Type B pancreatic cell (in vitro differentiated cells): ENCODE data around the gene CEP97. TPM values are rescaled to one million over a fixed set of nuclear protein-coding genes. Genes with fewer than 3 reads are reported as not detected.

Experiments used
- DNase-seq: peaks from one replicate; pipeline ENCODE4 v3.0.0; 2021; ENCODE audit warnings: mixed read lengths; ENCODE audit not compliant: unreplicated experiment; ENCODE audit errors: extremely low spot score
- H3K27ac Mint-ChIP-seq: 2 replicates; pipeline ENCODE4 v1.8.0; 2021; ENCODE audit warnings: mild to moderate bottlenecking, mixed read lengths
- H3K27me3 Mint-ChIP-seq: 2 replicates; pipeline ENCODE4 v1.8.0; 2021; ENCODE audit warnings: mixed read lengths
- H3K36me3 Mint-ChIP-seq: 2 replicates; pipeline ENCODE4 v1.8.0; 2021; ENCODE audit warnings: mixed read lengths
- H3K4me1 Mint-ChIP-seq: one replicate; pipeline ENCODE4 v1.8.0; 2021; ENCODE audit warnings: mixed read lengths; ENCODE audit not compliant: unreplicated experiment
- H3K4me3 Mint-ChIP-seq: 2 replicates; pipeline ENCODE4 v1.8.0; 2021; ENCODE audit warnings: mild to moderate bottlenecking, mixed read lengths
- H3K9me3 Mint-ChIP-seq: 2 replicates; pipeline ENCODE4 v1.8.0; 2021; ENCODE audit warnings: mixed read lengths
- CTCF ChIP-seq: fragments of 200-600 bp; sonication (generic); conservative IDR thresholded peaks from 2 replicates; pipeline ENCODE4 v1.5.0; 2021; ENCODE audit warnings: antibody characterized with exemption, mild to moderate bottlenecking
- total RNA-seq: library from RNA; stranded (reverse); gene quantifications from 2 replicates; pipeline ENCODE4 v1.2.1, GENCODE V29; 2021; ENCODE audit warnings: low replicate concordance

The CEP97 gene
- total RNA-seq, 1 donor from 2014 or later, result 24.2 TPM

DNA sequence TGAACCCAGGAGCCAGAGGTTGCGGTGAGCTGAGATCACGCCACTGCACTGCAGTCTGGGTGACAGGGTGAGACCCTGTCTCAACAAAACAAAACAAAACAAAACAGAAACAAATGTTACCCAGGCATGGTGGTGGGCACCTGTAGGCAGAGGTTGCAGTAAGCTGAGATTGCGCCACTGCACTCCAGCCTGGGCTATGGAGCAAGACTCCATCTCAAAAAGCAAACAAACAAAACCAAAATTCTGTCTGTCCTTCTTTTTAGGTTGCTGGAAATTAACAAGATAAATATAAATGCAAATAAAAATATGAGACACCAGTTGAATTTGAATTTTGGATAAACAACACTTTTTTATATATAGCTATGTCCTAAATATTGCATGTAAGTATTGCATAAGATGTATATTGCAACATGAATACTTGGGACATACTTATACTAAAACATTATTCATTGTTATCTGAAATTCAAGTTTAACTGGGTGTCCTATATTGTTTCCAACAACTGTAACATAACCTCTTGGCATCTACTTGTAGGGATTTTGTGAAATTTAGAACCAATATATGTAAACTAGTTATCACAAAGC is 4.7 kb upstream of the CEP97 start:
- no peak for TF ChIP-seq CTCF
- peaks cover 6% of the 10 kb centered on the region for H3K4me1 Mint-ChIP-seq
- no peaks in the 10 kb centered on the region for H3K36me3 Mint-ChIP-seq
- no peak for DNase-seq
- no peak overlapping the region for H3K27ac Mint-ChIP-seq
- no peaks in the 10 kb centered on the region for H3K27me3 Mint-ChIP-seq
- no peak overlapping the region for H3K4me3 Mint-ChIP-seq
- H3K9me3 Mint-ChIP-seq, result no peaks in the 10 kb centered on the region

DNA sequence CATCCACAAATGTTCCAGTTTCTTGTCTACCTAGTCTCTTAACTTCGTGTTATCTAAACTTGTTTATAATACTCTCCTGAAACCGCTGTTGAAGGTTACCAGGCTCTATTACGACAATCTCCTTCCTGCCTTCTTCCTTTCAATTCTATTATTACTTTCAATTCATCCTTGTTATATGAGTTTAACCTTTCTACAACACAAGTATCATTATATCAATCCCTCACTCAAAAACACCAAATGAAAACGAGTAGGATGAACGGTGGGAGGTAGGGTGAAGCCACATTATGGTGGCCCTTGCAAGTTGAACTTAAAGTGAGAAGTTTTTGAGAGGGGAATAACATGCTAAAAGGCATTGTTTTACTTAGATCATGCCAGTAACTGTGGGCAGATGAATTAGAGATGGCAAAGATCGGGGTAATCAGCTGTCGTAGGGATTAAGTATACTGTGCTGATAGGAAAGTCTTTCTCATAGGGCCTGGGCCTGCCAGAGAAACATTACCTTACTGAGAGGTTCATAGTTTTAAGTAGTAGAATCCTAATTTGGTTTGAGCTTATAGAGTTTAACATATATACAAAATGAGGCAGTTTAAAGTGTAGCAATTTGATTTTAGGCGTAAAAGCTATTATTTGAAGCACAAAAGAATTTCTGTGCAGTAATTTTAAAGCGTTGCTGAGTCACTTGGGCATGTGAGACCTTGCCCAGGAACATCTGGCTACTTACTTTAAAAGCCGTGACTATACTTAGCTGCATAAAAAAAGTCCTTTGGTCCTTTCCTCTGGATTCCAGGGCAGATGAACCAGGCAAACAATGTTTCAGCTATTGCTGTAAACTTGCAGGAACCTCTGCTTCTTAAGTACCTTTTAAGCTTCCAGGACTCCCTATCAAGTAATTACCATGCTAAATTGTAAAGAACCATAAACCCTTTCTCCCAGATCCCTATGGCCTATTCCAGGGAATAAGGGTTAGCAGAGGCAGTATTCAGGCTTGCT is 3.3 kb upstream of the CEP97 start:
- no peak overlapping the region for H3K4me3 Mint-ChIP-seq
- no peak for TF ChIP-seq CTCF
- H3K36me3 Mint-ChIP-seq, result no peaks in the 10 kb centered on the region
- no peak for DNase-seq
- H3K9me3 Mint-ChIP-seq, result no peaks in the 10 kb centered on the region
- H3K27me3 Mint-ChIP-seq, result no peaks in the 10 kb centered on the region
- H3K27ac Mint-ChIP-seq, result no peak overlapping the region
- H3K4me1 Mint-ChIP-seq, result peaks cover 6% of the 10 kb centered on the region

GRCh38 chr3:101722394-101723173 is 1.8 kb upstream of the CEP97 start:
- no peak for DNase-seq
- Mint-ChIP-seq H3K36me3 (peaks cover under 1% of the 10 kb centered on the region), H3K4me3 (no peak overlapping the region), H3K27ac (no peak overlapping the region), H3K9me3 (no peaks in the 10 kb centered on the region), H3K27me3 (no peaks in the 10 kb centered on the region), H3K4me1 (peaks cover 6% of the 10 kb centered on the region)
- no peak for TF ChIP-seq CTCF

DNA sequence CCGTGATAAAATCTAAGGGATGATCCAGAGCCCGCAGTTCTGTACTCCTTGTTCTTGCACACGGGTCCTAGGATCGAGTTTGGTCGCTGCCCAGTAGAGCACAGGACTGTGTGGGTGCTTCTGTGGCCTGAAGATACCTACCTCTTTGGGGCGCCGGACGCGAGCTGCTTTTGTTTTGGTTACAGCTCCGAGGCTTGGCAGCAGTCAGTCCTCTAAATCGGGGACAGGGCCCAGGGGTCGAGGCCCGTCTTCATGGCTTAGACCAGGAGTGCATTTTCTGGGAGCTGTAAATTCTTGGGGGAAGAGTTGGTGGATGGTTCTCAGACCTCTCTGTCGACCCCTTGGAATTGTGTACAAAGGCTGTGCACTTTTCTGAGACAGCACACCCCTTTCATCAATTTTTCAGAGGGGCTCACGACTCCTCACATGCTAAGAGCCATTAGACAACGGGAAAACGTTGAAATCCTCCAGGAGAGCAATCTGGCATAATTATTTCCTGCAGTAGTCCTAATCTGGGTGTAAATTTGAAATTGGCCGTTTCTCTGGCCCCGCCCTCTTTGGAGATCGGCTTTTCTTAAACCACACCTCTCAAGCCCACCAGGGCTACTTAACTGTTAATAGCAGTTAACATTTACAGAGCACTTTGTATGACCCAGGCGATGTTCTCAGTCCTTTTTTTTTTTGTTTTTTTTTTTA is 928 bp downstream of the CEP97 start:
- H3K36me3 Mint-ChIP-seq, result peaks cover 8% of the 10 kb centered on the region
- peak overlapping the region; percentile 99 for H3K4me3 Mint-ChIP-seq
- TF ChIP-seq CTCF, result no peak
- H3K9me3 Mint-ChIP-seq, result no peaks in the 10 kb centered on the region
- H3K27me3 Mint-ChIP-seq, result no peaks in the 10 kb centered on the region
- H3K27ac Mint-ChIP-seq, result peak overlapping the region; percentile 88
- DNase-seq, result no peak
- peaks cover 6% of the 10 kb centered on the region for H3K4me1 Mint-ChIP-seq

- Mint-ChIP-seq H3K36me3 (peaks cover 13% of the 10 kb centered on the region), H3K4me1 (peaks cover 6% of the 10 kb centered on the region), H3K9me3 (no peaks in the 10 kb centered on the region), H3K4me3 (peak overlapping the region; percentile 99), H3K27ac (peak overlapping the region; percentile 88), H3K27me3 (no peaks in the 10 kb centered on the region)
- no peak for TF ChIP-seq CTCF
- DNase-seq, result no peak
Observed at GRCh38 chr3:101725890-101726275, 1.5 kb downstream of the CEP97 start.
